GM18511 (cell line): ENCODE data around the gene SAMD4A.
"Not testable (repeated sequence)": the region's sequence is repeated elsewhere in the genome, so short reads cannot be mapped to it uniquely, and the experiment has no call there.

Source experiments
- ATAC-seq: cut with Tn5 transposase; IDR thresholded peaks from one replicate; pipeline ENCODE4 v1.9.1; 2021; ENCODE audit warnings: mild to moderate bottlenecking, moderate library complexity; ENCODE audit not compliant: unreplicated experiment

SAMD4A gene

DNA sequence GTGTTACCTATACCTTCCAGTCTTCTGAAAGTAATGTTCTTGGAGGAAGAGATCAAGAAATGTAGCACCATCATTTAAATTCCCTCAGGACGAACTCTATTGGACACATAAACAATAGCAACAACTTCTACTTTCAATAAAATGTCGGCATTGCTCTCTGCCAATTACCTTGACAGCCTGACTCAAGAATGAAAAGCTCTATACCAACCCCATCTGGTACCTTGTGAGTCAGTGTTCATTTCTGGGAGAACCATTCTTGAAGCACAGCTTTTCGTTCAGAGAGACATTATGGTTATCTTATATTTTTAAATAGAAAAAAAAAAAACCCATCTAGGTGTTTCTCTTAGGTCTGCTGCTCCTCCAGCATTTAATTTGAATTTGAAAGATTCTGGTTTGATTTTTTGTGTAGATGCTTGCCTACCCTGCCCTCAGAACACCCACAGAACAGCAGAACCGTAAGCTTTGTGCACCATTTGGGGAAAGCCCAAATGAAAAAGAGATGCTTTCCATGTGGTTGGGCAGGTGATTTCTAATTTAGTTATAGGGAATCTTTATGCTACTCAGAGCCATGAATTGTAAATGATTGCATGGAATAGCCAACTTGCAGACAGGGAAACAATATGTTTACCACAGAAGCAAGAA, 156.0 kb downstream of the SAMD4A start:
- ATAC-seq: no peak

DNA sequence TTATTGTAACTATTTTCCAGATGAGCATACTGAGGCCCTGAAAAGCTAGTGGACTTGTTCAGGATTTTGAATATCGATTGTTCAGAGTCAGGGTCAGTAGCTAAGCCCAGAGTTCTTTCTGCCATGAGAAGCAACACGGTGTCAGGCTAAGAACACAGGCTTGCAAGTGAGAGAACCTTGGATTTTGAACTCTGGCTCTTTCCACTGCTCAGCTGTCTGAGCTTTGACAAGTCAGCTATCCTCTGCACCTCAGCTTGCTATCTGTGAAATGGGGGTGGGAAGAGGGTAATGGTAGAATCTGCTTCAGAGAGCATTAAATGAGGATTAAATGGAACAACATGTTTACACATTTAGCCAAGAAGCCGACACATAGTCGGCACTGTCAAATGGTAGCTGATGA, 157.2 kb downstream of the SAMD4A start:
- no peak for ATAC-seq

DNA sequence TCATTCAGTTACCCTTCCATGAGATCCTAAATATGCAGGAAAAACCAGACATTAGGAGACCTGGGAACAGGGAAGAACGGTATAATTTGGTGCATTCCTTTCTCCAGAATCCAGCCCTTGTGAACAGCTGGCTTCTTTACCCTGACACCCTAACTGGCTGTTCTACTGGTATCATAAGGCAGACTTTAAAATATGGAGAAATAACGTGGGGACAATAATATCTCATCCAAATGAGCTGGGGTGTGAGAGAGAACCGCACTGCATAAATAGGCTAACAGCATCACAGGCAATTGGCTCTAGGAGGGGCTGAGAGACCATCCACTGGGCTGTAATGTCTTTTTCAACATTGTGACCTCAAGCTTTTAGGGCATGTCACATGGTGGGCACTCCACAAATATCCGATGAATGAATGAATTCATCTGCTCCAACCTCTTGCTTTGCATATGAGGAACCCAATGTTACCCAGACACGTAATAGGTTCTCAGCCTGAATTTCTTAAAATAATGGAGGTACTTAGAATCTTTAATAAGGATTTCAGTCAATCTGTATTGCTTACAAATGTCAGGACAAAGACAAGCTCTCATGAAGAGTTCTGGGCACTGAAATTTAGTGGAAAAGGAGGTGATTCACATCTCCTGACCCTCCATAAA, 157.9 kb downstream of the SAMD4A start:
- ATAC-seq: no peak

DNA sequence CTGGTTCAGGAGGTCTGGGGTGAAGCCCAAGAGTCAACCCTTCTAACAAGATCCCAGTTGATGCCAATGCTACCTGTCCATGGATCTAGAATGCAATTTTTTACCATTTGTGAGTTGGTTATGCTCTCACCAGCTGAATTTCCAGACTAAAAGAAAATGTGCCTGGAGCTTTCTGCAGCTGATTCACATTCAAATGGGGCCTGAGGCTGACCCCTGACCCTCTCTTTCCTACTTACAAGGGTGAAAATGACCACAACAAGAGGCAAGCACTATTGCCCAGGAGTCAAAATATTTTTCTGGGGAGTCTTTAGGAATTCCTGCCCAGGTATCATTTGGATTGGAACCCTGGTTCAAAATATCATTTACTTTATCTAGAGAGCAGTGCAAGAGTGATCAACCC, 159.1 kb downstream of the SAMD4A start:
- no peak for ATAC-seq

DNA sequence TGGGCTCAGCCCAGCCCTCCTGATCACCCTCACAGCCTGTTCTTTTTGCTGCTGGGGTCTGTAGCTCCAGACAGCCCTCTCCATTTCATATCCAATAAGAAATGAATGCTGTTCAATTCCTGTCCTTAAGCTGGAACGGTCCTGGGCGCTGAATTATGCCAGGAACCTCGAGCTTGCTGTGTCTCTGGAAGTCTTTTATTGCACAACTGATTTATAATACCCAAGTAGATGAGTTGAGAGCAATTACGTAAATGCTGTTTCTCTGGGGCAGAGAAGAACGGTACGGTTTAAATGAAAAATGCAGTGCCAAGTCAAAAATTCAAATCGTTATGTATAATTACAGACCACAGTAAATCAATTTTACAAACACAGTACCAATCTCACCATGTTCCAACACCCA, 161.0 kb downstream of the SAMD4A start:
- ATAC-seq: no peak

DNA sequence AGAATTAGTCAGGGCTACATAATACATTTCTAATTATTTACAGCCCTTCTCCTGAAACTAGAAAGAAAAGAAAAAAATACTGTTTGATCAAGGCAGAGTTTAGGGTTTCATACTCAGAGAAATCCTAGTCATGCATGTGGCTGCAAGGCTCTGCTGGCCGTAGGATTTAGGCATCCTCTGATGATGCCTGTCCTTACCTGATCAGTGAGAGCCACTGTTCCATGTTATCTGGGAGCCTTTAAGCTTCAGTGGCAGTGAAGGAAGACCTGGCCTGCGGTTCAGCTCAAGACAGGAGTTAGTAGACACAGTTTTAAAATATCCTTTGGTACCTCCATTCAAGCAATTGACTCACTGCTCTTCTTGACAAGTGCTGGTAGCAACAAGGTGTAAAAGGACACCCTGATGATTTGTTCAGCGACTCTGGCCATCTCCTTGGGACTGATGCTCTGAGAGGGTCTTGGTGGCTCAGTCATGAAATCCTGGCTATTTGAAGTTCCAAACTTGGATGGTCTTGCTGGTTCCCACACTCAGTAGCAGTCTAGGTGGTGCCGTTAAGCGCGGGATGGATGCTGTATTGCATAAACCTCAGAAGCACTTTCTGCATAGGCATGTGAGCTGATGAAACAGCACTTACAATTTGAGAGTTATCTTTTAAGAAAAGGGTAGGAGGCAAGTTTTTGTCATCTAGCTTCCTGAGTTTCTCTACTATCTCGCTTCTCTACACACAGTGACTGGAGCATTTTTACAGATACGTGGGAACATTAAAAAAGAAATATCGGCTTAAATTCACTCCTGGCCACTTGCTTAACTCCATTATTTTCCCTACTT, 162.0 kb downstream of the SAMD4A start:
- no peak for ATAC-seq

DNA sequence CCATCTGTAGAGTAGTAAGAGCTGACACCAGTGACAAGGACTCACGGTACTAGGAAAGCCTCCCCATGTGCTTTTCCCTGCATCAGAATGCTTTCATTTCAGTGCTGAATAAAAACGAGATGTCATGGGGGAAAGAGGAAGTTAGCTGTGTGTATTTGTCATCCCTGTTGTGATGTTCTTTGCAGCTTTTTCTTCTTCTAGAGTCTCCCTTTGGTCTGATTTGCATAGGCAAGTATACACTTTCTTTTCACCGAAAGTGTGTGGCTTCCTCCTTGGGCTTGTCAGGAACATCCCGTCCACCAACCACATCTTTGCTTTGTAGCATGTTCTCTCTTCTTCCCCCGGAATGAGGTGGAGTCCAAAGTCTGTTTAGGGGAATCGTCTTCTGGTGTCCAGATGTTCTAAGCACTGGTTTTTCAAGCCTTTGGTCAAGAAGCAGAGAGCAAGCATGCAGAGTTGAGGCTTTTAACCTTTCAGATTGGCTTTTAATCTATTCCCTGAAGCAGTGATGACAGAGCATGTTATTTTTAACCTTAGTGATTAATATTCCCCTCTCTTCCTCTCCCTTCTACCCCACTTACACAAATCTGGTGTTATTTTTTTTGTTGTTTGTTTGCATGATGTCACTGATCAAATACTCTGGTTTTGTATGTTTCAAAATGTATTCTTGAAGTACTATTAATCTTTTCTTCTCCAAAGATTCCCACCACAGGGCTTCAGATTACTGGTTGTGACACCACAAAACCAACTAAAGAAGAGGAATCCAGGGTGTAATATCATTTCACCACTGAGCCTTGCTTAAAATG, 163.4 kb downstream of the SAMD4A start:
- ATAC-seq: peak; percentile 98

DNA sequence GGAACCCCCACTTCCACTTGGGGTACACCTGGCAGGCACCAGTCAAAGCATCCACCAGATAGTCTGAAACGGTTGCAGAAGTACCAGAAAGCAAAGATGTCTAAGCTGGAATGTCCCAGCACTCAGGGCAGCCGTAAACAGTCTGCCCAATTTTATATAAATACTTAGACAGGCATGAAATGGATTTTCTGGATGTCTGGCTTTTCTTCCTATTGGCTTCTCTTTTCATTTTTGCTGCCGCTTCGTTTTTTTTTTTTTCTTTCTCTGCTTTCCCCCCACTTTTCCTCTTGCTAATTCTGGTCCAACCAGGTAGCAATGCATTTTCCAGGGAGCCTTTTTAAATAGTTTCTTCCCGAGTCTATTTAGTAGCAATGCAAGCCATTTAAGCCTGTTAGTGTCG, 168.0 kb downstream of the SAMD4A start:
- no peak for ATAC-seq

DNA sequence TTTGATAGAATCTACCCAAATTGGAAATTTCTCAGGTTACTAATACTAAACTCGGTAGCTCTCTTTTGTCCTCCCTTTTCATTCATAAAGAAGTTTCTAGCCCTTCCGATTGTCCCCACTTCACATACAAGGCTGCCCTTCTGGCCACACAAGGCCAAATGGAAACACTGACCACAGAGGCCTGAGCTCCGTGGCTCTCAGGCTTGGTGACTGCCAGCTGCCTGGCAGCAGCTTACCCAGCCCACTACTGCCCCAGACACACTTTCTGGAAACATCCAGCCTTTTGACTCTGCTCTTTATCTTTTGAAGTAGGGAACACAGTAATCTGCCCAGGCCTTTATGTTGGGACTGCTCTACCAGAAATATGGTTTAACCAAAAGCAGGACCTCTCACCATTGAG, 168.5 kb downstream of the SAMD4A start:
- ATAC-seq: no peak

DNA sequence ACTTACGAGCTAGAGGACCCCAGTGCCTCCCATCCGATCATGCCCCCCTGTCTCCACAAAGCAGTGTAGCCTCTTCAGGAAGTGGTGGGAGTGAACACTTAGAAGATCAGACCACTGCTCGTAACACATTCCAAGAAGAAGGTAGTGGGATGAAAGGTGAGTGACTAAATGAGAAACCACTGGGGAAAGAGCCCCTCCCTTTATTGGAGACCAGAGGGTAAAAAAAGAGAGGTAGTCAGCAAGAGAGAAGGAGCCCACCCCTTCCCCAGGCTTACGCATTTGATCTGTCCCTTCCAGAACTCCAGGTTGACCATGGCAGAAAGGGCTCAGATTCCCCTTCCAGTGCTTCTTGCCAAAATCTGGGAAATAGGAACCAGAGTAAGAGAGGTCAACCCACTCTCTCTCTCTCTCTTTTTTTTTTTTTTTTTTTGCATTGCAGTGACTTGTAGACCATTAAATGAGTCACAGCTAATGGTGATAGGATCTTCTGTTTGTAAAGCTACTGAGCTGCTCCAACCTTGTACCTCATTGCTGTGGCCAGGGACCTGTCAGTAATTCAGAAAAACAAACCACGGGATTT, 170.3 kb downstream of the SAMD4A start:
- no peak for ATAC-seq

DNA sequence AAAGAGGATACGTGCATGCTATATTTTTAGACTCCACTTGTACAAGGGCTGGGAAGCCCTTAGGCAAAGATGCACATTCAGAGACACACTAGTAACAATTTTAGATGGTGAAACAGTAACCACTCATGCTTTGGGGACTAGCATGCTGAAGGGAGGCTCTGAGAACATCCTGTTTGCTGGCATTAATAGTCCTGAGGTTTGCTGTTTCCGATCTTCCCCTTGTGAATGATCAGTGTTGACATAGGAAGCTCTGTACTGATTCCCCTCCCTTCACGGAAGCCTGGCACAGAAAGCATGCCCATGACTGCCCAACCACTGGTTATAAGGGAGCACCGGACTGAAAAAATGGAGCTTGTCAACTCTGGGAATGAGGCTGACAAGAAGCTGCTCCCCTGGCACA, 171.1 kb downstream of the SAMD4A start:
- ATAC-seq: no peak

DNA sequence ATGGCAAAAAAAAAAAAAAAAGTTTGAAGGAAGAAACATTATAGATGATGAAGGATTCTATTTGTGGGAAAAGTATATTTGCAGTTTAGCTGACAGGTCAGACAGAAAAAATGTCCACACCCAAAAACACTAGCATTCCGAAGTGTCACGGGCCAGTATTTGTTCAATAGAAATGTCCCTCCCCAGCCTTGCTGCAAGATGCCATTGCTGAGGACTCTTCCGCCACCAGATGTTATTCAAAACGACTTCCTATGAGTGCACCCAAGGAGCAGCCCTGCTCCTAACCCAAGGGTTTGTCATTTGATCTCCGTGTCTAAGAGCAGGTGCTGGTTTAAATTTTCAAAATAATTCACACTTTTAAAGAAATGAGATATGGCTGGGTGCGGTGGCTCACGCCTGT, 172.6 kb downstream of the SAMD4A start:
- no peak for ATAC-seq

DNA sequence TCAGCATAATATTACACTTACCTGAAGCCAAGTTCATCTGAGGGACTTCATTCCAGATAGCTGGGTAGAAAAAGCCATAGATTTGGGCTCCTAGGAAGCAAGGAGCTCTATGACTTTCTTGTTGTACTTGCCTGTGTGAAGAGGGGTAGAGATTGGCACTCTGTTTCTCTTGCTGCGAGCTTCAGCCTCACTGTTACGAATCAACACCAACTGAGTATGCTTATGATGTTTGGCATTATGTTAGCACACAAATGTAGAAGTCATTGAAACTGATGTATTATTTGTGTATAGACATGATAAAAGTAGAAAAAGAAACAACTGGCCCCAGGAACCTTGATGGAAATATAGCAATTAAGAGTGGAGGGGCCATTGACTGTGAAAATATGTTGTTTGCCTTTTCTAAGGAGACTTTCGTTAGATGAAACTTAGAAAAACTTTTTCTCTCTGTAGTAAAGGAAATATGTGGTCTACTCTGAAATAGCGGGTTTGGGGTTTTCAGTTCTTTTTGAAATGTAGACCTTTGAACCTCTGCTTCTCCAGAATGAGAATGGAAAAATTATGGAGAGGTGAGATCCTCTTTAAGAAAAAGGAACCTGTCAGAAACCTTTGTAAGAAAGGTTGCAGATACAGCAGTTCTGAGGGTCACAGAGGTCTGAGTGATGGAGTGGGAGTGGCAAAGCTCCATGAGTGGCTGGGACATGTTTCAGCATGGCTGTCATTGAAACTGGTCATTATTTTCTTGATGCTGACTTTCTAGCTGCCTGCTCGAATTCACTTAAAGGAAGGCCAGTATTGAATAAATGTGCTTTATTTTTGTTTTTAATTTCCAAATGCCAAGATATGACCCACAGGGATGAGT, 175.8 kb downstream of the SAMD4A start:
- ATAC-seq: no peak

DNA sequence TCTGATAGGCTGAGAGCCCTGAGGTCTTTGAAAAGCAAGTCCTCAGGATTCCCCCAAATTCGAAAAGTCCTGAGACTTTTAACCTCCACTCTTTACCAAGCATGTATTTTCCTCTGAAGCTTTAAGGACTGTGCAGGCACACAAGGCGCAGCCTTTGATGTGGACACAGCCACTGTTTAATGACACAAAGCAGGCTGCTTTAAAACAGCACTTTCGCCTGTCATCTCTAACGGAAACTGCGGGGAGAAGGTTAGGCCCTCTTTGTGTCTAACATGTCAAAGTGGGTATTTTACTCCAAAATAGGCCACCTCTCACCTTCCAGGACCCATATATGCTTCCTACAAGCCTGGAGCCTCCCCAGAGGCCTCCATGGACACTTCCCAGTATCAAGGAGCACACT, 176.5 kb downstream of the SAMD4A start:
- ATAC-seq: no peak

DNA sequence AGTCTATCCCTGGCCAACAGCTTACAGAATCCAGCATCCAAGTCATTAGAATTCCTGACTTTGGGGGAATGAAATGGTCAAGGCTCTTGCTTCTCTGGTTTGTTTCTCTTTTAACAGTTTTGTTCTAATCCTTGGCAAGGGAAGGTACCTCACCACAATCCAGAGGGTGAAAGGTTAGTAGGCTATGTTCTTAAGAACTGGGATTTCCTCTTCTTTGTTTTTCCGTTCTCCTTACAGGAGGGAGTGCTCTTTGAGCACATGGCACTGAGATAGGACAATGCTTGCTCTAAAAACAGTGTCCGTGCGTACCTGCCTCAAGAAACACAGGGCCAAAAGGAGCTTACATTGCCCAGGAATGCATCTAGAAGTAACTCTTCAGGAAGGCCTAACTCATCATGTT, 179.1 kb downstream of the SAMD4A start:
- ATAC-seq: no peak

DNA sequence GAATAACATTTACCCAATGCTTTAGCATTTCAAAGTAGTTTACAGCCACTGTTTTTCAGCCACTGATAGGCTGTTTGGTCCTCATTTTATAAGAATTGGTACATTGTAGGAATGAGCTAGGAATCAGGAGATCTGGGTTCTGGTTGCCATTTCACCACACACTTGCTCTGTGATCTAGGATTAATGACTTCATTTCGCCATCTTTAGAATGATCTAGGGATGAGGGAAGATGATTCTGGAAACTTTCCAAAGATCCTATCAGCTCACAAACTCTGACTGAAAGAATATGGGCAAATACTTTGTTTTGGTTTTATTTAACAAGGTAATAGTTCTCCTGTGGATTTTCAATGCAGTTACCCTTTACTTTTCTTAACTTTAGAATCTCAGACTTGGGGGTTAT, 180.7 kb downstream of the SAMD4A start:
- no peak for ATAC-seq

DNA sequence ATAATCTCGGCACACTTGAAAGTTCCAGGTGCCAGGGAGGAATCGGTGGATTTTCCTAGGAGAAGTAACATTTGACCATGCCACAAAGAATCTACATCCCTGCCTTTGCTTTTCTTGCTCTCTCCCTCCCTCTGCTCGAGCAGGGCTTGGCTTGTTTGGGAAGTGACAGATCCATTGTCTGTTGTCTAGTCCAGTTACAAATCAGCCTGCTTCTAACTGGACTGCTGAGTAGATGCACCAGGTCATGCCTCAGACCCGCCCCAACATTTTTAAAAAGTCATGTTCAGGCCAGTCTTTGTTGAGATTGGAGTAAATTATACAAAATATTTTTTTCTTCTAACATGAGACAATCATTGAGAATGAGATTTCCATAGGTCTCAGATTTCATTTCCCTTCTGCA, 182.3 kb downstream of the SAMD4A start:
- no peak for ATAC-seq

DNA sequence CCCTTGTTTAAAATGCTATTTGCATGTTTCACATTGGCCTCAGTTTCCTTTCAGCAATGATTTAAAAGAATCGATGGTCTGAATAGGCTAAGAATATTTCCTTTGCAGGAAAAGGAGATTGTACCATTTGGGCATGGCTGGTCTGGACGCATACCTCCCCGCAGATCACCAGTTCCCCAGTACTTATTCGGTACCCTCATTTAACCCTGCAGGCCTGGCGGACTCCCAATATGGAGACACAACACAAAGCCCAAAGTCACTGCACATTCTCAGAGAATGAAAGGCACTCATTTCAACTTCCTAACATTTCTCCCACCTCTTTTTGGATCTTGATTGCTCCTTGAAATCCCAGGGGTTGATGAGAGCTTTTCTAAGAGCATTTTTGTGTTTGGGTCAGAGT, 182.8 kb downstream of the SAMD4A start:
- ATAC-seq: no peak

DNA sequence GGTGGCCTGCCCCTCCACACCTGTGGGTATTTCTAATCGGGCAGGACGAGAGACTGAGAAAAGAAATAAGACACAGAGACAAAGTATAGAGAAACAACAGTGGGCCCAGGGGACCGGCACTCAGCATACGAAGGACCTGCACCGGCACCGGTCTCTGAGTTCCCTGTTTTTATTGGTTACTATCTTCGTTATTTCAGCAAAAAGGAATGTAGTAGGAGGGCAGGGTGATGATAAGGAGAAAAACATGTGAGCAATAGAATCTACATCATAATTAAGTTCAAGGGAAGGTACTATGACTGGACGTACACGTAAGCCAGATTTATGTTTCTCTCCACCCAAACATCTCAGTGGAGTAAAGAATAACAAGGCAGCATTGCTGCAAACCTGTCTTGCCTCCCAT, 185.7 kb downstream of the SAMD4A start:
- ATAC-seq: not testable (repeated sequence)

DNA sequence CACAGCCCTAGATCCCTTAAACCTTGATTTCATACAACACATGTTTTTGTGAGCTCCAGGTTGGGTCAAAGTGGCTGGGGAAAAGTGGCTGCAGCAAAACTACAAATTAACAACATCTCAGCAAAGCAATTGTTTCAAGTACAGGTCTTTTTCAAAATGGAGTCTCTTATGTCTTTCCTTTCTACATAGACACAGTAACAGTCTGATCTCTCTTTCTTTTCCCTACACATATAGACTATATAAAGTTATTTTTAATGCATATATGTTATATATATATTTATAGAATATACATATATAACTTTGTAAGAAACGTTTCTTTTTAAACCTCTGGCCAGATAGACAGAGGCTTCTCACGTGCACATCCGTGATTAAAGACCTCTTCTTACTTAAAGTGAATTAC, 186.5 kb downstream of the SAMD4A start:
- ATAC-seq: not testable (repeated sequence)
